Skeletal muscle tissue (tissue), 4 donors: Measurements from ENCODE around the gene ANKRD2. TPM values are rescaled to one million over a fixed set of nuclear protein-coding genes. Genes with fewer than 3 reads are reported as not detected.

Experiments used
- H3K27ac ChIP-seq: one replicate; pipeline ENCODE4 v1.7.0; 2013; ENCODE audit warnings: mild to moderate bottlenecking, low read depth, low read length, inconsistent platforms
- H3K27me3 ChIP-seq, 3 donors: one replicate each; pipeline ENCODE4 v1.7.0; 2013; ENCODE audit warnings: low read length in 3 of 3; ENCODE audit not compliant: control insufficient read depth in 3 of 3, insufficient read depth in 3 of 3
- H3K36me3 ChIP-seq, 3 donors: one replicate each; pipeline ENCODE4 v1.7.0; 2013; ENCODE audit warnings: low read length in 3 of 3; ENCODE audit not compliant: control insufficient read depth in 3 of 3, insufficient read depth in 3 of 3
- H3K4me1 ChIP-seq, 3 donors: one replicate each; pipeline ENCODE4 v1.7.0; 2013; ENCODE audit warnings: low read length in 3 of 3, mild to moderate bottlenecking in 3 of 3; ENCODE audit not compliant: control insufficient read depth in 3 of 3, insufficient read depth in 3 of 3
- H3K4me3 ChIP-seq, 3 donors: one replicate each; pipeline ENCODE4 v1.7.0; 2013; ENCODE audit warnings: low read length in 3 of 3
- H3K9ac ChIP-seq, 3 donors: one replicate each; pipeline ENCODE4 v1.7.0; 2013; ENCODE audit warnings: low read length in 3 of 3, mild to moderate bottlenecking in 3 of 3, moderate library complexity in 2 of 3, low read depth in 1 of 3
- H3K9me3 ChIP-seq, 3 donors: one replicate each; pipeline ENCODE4 v1.7.0; 2013; ENCODE audit warnings: low read length in 3 of 3; ENCODE audit not compliant: control insufficient read depth in 3 of 3
- total RNA-seq: library from RNA; depleted of rRNA; stranded (reverse); fragments of >200 nt; gene quantifications from one replicate; pipeline ENCODE4 v1.2.3, GENCODE V29; 2014
- donor health status: Osteomylitis.

ANKRD2 gene
- total RNA-seq, 1 donor from 2014 or later, result 8.9 TPM

GRCh38 chr10:97590748-97591495, 18.3 kb downstream of the ANKRD2 start:
- no peaks in the 10 kb centered on the region for H3K9me3 ChIP-seq

GRCh38 chr10:97593421-97593820, 20.8 kb downstream of the ANKRD2 start:
- Histone ChIP-seq H3K9me3 (no peaks in the 10 kb centered on the region), H3K27ac (no peak overlapping the region), H3K9ac (no peak overlapping the region), H3K36me3 (no peaks in the 10 kb centered on the region), H3K4me3 (no peak overlapping the region), H3K27me3 (no peaks in the 10 kb centered on the region), H3K4me1 (peaks cover 20 to 30% (median 20%) of the 10 kb centered on the region in 3 donors)

More at GRCh38 chr10:97590748-97591495, 18.3 kb downstream of the ANKRD2 start:
- H3K9ac ChIP-seq, result no peak overlapping the region
- no peaks in the 10 kb centered on the region for H3K27me3 ChIP-seq
- H3K4me3 ChIP-seq, result no peak overlapping the region
- no peaks in the 10 kb centered on the region for H3K36me3 ChIP-seq
- H3K27ac ChIP-seq, result no peak overlapping the region
- H3K4me1 ChIP-seq, result peaks cover 7 to 26% (median 10%) of the 10 kb centered on the region in 3 donors

- no peaks in the 10 kb centered on the region for H3K36me3 ChIP-seq
- peaks cover 33 to 55% (median 49%) of the 10 kb centered on the region in 3 donors for H3K4me1 ChIP-seq
- H3K9ac ChIP-seq, result peak overlapping the region; percentile 16 to 62 (median 41)
These were observed 23.8 kb downstream of the ANKRD2 start for GRCh38 chr10:97596101-97597082.

GRCh38 chr10:97597778-97598177, 25.2 kb downstream of the ANKRD2 start:
- Histone ChIP-seq H3K9ac (no peak overlapping the region), H3K27me3 (no peaks in the 10 kb centered on the region), H3K9me3 (no peaks in the 10 kb centered on the region), H3K36me3 (no peaks in the 10 kb centered on the region), H3K4me1 (peaks cover 42 to 69% (median 60%) of the 10 kb centered on the region in 3 donors), H3K27ac (peak overlapping the region; percentile 81), H3K4me3 (no peak overlapping the region)

More at GRCh38 chr10:97596101-97597082, 23.8 kb downstream of the ANKRD2 start:
- no peaks in the 10 kb centered on the region for H3K27me3 ChIP-seq
- no peaks in the 10 kb centered on the region for H3K9me3 ChIP-seq
- H3K4me3 ChIP-seq, result peak overlapping the region in 1 of 3 donors; percentile 41
- peak overlapping the region; percentile 81 for H3K27ac ChIP-seq

GRCh38 chr10:97598407-97599271, 26.1 kb downstream of the ANKRD2 start:
- H3K4me1 ChIP-seq, result peaks cover 39 to 67% (median 58%) of the 10 kb centered on the region in 3 donors

GRCh38 chr10:97599272-97599619, 26.7 kb downstream of the ANKRD2 start:
- no peak overlapping the region for H3K4me3 ChIP-seq
- no peaks in the 10 kb centered on the region for H3K9me3 ChIP-seq
- peak overlapping the region; percentile 14 for H3K27ac ChIP-seq
- H3K9ac ChIP-seq, result peak overlapping the region in 1 of 3 donors; percentile 45
- H3K27me3 ChIP-seq, result no peaks in the 10 kb centered on the region
- H3K4me1 ChIP-seq, result peaks cover 39 to 66% (median 57%) of the 10 kb centered on the region in 3 donors
- H3K36me3 ChIP-seq, result no peaks in the 10 kb centered on the region

More at GRCh38 chr10:97598407-97599271, 26.1 kb downstream of the ANKRD2 start:
- H3K27ac ChIP-seq, result peak overlapping the region; percentile 81
- H3K9me3 ChIP-seq, result no peaks in the 10 kb centered on the region
- no peaks in the 10 kb centered on the region for H3K27me3 ChIP-seq
- H3K36me3 ChIP-seq, result no peaks in the 10 kb centered on the region
- H3K9ac ChIP-seq, result no peak overlapping the region
- no peak overlapping the region for H3K4me3 ChIP-seq

GRCh38 chr10:97600616-97601015, 28.0 kb downstream of the ANKRD2 start:
- peak overlapping the region in 1 of 3 donors; percentile 77 for H3K9ac ChIP-seq
- H3K4me3 ChIP-seq, result no peak overlapping the region
- H3K4me1 ChIP-seq, result peaks cover 39 to 64% (median 57%) of the 10 kb centered on the region in 3 donors
- no peaks in the 10 kb centered on the region for H3K27me3 ChIP-seq
- H3K36me3 ChIP-seq, result no peaks in the 10 kb centered on the region
- H3K27ac ChIP-seq, result peak overlapping the region; percentile 74
- H3K9me3 ChIP-seq, result no peaks in the 10 kb centered on the region

- Histone ChIP-seq H3K36me3 (no peaks in the 10 kb centered on the region), H3K27ac (peak overlapping the region; percentile 74), H3K4me3 (peak overlapping the region; percentile 17 to 58 (median 51)), H3K27me3 (no peaks in the 10 kb centered on the region), H3K9me3 (no peaks in the 10 kb centered on the region), H3K4me1 (peaks cover 30 to 55% (median 47%) of the 10 kb centered on the region in 3 donors), H3K9ac (peak overlapping the region; percentile 53 to 77 (median 54))
These were observed 29.0 kb downstream of the ANKRD2 start for GRCh38 chr10:97601268-97602215.
